ENCODE measurements around the gene NOC2L.
"Not testable (repeated sequence)": the region's sequence is repeated elsewhere in the genome, so short reads cannot be mapped to it uniquely, and the experiment has no call there.

The NOC2L gene

DNA sequence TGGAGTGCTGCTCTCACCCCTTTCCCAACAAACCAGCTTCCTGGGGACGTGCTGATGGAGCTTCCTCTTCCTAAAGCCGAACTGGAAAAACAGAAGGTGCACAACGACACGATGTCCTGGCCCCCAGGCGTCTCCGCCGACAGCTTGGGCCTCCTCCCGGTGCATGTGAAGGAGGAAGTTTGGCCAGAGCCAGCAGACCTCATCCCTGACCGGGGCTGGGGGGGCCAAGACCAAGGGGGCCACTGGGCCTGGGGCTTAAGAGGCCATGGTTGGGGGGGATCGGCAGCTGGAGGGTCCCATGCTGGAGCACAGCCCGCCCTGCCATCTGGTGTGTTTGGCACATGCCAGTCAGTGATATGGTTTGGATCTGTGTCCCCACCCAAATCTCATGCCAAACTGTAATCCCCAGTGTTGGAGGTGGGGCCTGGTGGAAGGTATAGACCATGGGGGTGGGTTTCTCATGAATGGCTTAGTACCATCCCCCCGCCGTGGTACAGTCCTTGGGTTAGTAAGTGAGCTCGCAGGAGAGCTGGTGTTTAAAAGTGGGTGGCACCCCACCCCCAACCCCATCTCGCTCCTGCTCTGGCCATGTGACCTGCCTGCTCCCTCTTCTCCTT, 34.4 kb upstream of the NOC2L start:
- DNase-seq = no peak

DNA sequence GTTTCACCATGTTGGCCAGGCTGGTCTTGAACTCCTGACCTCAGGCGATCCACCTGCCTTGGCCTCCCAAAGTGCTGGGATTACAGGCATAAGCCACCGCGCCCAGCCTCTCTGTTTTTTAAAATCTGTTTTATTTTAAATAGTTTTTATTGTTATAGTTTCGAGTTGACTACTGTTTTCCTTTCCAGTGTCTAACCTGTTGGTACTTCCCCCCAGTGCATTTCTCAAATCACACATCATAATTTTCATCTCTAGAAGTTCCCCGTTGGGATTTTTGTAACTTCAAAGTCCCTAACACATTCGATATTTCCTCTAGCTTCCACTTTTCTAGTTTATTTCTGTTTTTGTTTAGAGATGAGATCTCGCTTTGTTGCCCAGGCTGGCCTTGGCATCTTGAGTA, 33.3 kb upstream of the NOC2L start:
- DNase-seq = no peak

DNA sequence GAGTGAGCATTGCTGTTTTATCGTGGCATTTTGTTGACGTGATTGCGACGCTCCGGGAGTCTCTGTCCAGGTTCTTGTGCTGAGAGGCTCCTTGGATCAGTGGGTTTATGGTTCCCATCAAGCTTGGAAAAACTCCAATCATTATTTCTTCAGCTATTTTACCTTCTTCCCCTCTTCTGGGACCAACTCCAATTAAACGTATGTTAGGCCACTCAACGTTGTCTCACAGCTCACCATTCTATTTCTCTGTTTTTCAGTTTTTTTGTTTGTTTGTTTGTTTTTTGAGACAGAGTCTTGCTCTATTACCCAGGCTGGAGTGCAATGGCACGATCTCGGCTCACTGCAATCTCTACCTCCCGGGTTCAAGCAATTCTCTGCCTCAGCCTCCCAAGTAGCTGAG, 32.8 kb upstream of the NOC2L start:
- no peak for DNase-seq

DNA sequence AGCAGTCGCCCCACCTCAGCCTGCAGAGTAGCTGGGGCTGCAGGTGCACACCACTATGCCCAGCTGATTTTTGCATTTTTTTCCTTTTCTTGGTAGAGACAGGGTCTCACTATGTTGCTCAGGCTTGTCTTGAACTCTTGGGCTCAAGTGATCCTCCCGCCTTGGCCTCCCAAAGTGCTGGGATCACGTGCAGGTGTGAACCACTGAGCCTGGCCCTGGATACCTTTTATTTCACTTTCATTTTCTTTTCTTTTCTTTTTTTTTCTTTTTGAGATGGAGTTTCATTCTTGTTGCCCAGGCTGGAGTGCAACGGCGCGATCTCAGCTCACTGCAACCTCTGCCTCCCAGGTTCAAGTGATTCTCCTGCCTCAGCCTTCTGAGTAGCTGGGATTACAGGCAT, 32.2 kb upstream of the NOC2L start:
- DNase-seq = not testable (repeated sequence)

DNA sequence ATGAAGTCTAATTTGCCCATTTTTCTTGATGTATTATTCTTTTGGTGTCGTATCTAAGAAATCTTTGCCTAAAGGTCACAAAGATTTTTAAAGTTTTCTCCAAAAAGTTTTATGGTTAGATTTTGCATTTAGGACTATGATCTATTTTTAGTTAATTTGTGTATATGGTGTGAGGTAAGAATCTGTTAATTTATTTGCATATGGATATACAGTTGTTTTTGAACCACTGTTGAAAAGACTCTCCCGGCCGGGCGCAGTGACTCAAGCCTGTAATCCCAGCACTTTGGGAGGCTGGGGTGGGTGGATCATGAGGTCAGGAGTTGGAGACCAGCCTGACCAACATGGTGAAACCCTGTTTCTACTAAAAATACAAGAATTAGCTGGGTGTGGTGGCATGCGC, 29.0 kb upstream of the NOC2L start:
- not testable (repeated sequence) for DNase-seq

DNA sequence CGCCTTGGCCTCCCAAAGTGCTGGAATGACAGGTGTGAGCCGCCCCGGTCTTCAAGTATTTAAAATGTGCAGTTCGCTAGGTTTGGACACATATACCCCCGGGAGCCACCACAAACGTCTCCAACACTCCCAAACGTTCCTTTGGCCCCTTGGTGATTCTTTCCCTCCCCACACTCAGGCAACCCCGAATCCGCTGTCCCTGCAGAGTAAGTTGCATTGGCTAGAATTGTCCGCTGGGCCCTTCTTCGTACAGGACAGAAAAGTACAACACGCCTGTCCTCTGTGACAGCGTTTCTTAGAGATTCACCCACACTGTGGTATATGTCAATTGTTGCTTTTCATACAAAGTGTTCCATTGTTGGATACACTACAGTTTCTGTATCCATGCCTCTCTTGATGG, 26.1 kb upstream of the NOC2L start:
- DNase-seq = no peak

DNA sequence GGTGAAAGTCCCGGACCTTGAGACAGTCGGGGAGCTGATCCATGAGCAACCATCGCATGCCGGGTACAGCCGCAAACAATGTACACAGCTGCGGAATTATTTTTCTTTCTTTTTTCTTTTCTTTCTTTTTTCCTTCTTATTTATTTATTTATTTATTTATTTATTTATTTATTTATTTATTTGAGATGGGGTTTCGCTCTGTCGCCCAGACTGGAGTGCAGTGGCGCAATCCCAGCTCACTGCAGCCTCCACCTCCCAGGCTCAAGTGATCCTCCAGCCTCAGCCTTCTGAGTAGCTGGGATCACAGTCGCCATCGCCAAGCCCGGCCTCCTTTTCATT, 25.4 kb upstream of the NOC2L start:
- no peak for DNase-seq

DNA sequence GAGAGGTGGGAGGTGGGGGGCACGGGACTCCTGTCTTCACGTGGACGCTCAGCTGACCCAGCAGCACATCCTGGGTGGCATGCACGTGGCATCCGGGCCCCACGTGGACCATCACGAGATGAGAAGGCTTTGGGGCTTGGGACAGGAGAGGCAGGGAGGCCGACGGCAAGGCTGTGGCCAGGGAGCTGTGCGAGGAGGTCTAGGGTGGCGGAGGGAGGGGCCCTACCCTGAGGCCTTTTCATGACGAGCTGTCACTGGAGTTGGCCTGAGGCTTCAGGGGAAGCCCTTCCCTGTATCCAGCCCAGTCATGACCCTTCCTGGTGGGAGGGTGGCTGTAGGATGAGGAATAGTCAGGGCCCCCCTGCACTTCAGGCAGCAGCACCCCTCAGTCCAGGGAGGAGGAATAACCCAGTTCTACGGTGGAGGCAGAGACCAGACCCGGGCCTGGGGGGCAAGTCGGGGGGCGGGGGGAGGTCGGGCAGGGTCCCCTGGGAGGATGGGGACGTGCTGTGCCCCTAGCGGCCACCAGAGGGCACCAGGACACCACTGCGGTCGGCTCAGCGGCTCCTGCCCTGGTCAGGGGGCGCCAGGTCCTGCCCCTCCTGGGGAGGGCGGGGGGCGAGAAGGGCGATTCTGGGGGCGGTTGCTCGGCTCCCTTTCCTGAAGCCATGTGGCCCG, 24.9 kb upstream of the NOC2L start:
- DNase-seq = no peak

DNA sequence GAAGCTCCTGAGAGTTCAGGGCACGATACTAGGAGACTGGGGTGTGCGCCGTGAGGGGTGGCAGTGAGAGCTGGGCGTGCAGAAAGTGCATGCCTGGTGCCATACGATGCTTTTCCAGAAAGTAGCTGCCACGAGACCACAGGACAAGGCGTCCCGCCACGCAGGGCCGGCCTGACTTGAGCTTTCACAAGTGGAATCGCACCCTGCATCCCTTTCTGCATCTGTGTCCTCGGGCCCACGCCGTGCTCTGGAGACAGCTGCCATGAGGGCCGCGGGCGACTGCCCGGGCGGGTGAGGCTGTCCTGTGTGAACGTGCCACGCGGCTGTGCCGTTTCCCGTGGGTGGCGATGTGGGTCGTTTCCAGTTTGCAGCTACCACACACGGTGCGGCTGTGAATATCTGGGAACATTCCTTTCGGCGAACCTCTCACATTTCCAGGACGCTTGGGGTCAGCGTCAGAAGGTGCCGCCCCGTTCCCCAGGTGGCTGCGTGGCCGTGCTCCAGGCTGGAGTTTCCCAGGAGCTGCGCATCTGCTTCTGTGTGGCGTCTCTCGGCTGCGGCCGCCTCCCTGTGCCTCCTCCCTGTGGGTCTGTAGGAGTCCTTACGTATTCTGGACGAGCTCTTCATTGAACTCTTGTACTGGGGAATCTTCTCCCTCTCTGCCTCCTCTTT, 23.8 kb upstream of the NOC2L start:
- no peak for DNase-seq

DNA sequence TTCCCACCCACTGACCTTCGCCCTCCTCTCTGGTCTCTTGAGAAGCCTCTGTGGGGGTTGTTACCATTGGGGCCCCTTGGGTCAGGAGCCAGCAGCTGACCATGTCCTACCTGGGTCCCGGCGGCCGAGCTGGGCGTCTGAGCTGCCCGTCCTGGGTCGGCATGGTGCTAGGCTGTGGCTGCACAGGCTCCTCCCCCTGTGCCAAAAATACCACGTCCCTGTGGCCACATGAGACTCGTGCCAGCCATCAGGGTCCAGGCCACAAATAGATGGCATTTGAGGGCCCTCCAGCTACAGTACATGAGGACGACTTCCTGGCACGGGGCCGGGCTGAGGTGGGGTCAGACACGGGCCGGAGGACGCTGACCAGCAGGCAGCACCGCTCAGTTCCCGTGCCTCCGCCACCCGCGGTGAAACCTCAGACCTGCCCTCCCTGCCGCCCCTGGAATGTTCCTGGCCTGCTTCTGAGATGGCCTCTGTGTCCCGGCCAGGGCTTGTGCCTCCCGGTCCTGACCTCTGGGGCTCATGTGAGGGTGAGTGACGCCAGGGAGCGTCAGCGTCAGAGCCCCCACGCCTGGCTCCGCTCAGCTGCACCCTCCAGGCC, 23.0 kb upstream of the NOC2L start, which contains the start of gene PERM1:
Gene PERM1 (minus strand): TSS at position 139 of the 604 bp plus-strand sequence. CDS start 1,064 bp downstream, outside the sequence.
- no peak for DNase-seq

DNA sequence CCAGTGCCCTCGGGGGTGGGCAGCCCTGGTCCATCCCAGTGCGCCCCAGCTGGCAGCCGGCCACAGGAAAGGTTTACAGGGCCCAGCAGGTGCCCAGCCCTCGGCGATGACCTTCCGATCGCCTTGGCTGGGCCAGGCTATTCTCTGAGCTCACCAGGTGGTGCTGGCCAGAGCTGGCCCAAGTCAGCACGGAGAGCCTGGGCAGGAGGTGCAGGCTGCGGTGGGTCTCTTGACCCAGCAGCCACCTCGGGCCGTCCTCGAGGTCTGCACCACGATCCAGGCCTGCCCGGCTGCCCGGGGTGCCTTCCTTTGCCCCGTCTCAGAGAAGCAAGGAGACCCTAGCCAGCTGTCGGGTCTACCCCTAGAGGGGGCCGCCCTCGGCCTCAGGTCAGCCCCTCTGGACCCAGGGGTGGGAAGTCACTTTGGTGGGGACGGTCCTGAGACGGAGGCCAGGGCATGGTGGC, 22.5 kb upstream of the NOC2L start:
- DNase-seq = no peak

DNA sequence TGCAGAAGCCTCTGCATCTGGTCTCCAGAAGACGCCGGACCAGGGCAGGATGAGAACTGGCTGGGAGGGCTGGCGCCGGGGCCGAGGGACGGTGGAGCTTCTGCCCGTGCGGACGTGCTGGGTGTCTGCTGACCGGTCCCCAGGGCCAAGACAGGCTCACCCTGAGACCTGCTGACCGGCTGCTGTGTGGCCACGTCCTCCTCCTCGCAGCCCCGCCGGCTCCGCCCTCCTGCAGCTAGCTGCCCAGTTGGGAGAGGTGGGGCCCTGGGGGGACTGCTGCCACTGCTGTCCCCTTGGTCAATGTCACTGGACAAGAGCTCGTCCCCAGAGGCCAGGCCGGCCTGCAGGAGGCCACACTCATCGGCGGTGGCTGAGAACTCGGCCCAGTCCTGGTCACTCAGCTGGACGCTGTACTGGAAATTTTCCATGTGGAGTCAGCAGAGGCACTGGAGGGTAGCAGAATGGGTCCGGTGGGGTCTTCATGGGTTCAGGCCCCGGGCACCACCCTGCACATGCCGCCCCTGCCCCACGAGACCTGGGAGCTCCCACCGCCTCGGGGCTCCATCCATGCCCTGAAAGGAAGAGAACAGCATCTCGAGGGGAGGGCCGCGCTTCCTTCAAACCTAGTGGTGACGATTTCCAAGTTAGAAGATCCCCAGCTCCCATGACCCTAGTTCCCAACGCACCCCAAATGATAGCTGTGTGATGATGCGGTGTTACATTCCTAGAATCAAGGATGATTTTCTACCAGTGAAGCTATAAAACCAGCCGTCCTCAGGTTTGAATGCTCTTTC, 21.7 kb upstream of the NOC2L start:
- DNase-seq = no peak

DNA sequence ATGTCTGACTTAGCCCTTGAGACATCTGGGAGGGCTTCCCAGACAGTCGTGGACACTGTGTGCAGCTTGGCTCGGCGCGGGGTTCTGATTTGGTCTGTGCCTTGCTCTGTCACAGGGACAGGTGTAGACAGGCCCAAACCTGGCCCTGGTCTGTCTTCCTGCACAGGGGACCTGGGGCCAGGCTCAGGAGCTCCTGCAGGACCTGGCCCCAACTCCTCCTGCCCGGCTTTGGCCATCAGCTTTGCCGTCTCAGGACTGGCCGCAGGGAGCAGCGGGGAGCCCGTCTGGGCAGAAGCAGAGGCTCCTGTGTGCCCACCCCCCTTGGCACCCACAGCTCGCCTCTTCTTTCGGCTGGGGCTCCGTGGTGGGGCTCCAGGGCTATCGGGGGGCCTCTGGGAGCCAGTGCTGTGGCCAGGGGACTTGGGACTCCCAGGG, 21.1 kb upstream of the NOC2L start:
- no peak for DNase-seq

DNA sequence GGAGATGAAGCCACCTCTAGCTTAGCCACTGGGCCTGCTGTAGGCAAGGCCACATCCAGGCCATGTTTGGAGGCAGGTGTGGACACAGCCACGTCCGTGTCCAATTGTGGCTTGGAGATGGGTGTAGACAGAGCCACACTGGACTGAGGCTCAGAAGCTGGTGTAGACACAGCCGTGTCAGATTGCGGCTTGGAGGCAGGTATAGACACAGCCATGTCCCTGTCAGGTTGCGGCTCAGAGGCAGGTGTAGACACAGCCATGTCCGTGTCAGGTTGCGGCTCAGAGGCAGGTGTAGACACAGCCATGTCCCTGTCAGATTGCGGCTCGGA, 20.7 kb upstream of the NOC2L start:
- no peak for DNase-seq

DNA sequence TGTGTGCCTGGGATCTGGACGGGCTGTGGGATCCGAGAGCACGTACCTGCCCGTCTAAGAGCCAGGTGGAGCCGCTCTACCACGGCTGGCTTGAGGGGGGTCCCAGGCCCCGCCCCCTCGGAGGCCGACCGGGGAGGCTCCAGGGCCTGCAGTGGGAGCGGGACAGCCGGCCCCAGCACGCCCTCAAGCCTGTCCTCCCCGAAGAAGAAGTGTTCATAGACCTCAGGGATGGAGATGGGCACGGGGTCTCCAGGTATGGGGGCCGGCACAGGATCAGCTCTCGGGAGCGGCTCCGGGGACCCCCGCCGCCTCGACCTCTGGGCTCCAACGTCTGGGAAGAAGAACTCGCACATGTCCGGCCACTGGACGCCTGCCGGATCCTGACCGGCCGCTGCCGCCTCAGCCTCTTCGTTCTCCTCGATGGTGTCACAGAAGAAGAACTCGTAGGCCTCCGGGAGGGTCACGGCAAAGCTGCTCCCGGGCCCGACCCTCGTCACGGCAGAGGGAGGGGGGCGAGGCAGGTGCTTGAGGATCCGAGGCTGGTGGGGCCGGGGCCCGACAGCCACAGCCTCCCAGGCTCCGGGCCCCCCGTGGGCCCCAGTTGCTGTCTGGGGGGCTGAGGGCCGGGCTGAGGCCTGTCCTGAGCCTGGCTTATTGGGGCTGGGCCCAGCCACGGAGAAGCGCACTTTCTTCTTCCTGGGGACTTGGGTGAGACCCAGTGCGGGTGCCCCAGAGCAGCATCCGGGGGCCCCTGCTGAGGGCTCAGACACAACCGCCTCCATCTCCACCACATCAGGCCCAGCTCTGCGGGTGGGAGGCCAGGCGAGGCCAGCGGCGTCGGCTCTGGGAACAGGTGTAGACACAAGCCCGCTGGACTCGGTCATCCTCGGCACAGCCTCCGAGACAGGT, 20.0 kb upstream of the NOC2L start:
- DNase-seq = no peak

DNA sequence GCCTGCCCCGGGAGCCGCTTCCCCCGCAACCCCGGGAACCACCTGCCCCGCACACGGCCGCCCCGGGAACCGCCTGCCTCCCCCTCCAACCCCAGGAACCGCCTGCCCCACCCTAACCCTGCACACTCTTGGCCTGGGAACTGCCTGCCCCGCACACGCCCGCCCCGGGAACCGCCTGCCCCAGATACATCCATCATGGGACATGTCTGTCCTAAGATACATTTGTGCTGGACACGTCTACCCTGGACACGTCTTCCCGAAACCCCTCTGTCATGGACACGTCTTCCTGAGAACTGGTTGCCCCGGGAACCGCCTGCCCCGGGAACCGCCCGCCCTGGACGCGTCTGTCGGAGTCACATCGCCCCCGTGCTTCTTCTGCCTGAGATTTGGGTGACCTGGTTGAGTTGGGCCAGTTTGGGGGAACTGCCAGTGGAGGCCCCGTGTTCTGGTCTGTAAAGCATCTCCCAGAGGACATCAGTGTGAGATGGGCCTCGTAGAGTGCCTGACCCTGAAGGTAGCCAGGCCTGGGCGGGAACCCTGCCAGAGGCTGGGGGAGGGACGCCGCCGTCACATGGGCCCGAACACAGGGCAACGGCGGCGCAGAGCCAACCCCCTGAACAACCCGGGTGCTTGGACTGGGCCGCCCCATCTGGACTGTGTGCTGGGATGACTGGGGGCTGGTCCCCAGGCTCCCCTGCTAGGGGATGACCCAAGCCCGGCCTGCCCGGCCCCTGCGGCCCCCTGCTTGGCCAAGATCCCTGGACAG, 19.2 kb upstream of the NOC2L start:
- no peak for DNase-seq

DNA sequence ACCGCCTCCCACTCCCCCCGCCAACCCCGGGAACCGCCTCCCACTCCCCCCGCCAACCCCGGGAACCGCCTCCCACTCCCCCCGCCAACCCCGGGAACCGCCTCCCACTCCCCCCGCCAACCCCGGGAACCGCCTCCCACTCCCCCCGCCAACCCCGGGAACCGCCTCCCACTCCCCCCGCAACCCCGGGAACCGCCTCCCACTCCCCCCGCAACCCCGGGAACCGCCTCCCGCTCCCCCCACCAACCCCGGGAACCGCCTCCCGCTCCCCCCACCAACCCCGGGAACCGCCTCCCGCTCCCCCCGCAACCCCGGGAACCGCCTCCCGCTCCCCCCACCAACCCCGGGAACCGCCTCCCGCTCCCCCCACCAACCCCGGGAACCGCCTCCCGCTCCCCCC, 17.7 kb upstream of the NOC2L start:
- not testable (repeated sequence) for DNase-seq

DNA sequence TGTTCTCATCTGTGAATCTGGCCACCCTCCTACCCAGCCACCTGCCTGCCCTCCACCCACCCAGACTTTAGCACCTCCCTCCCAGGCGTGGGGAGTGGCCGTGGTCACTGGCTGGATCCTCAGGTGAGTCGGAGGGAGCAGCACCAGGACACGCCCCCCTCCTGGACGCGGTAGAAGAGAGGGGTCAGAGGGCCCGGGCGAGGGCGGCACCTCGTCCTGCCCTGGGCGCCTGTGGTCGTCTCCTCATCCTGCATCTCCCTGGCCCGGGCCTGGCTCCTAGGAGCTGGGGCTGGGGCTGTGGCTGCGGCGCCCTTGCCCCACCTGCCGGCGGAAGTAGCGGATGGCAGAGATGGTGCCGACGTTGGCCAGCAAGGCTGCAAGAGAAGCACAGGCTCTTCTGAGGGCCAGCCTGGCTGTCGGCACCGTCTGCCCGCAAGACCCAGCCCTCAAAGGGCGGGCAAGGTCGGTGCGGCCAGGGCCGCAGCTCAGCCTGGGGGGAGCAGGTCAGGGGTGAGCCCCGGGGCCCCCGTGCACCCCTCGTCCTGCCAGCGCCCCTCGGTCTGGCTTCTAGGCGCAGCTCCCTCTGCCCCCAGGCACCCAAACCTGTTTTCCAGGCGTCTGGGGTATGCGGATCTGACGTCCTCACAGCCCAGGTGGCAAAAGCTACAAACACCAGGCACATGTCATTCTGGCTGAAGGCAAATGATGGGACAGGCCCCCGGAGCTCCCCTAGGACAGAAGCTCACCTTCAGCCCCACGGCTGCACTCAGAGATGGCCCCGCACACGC, 17.0 kb upstream of the NOC2L start:
- DNase-seq = peak; percentile 49

DNA sequence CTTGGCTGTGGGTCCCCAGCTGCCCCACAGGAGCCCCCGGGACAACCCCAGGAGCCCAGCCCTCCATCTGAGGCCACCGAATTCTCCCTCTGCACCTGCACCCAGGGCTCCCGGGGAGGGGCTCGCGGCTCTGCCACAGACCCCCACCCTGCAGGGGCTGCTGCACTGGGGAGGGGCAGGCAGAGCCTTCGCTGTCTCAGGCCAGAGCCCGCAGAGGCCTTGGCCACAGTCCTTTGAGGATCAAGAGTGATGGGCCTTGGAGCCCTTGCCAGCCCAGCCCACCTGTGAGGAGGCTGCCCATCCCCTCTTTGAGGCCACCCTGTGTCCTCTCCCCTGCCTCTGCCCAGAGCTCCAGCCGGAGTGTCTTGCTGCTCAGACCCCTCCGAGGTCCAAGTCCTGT, 16.3 kb upstream of the NOC2L start:
- DNase-seq = no peak

DNA sequence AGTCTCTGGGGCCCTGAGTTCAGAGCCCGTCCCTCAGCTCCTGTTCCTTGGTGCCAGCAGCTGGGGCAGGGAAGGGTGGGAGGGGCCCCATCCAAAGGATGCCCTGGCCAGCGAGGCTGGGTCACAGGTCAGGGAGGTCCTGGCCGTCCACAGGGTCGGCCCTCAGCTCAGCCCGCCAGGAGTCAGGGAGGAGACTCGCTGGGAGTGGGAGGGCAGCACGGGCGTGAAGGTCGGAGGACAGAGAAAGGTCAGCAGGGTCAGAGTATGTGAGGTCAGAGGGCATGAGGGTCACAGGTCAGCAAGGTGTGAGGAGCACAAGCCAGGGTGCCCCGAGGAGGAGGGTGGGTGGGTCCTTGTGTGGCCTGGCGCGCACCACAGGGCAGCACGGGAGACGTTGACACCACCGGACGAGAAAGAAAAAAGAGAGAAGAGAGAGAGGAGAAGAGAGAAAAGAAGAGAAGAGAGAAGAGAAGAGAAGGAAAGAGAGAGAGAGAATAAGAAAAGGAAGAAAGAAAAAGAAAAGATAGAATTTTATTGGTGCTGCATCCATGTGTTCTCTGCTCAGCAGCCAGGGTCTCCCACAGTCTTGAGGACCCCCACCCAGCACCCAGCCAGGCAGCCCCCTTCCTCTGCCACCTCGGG, 15.8 kb upstream of the NOC2L start:
- no peak for DNase-seq
